ENCODE results near the gene NDUFA9. TPM values are rescaled to one million over a fixed set of nuclear protein-coding genes. Genes with fewer than 3 reads are reported as not detected.

NDUFA9 gene
- total RNA-seq, 1 experiment from 2014 or later = 74.0 TPM

GRCh38 chr12:4663971-4664505 lies 15.1 kb downstream of the NDUFA9 start:
- intact Hi-C loops (cut with micrococcal nuclease; ENCODE audit: unreplicated experiment) (no loop called here), in situ Hi-C loops (cut with HindIII; ENCODE audit: low pct_unique_long_range_greater_than_20kb, low sequenced_read_pairs) (no loop called here)
- POLR2A ChIA-PET = no interaction called here
- peaks cover 4% of the 10 kb centered on the region; the same call in 1 of the 2 replicates for H3K36me3 ChIP-seq (ENCODE audit: control insufficient read depth, insufficient read depth, low read length)
- TF ChIP-seq POLR2AphosphoS5 (IDR thresholded peaks at IDR 0.05; ENCODE audit: low read depth, low read length) = no peak
- TF ChIP-seq CTCF (IDR thresholded peaks at IDR 0.05) = no peak
- TF ChIP-seq TCF7L2 (IDR thresholded peaks at IDR 0.05; ENCODE audit: low read depth, low read length) = no peak
- no peak for TF ChIP-seq REST (IDR thresholded peaks at IDR 0.05; ENCODE audit: insufficient read depth in 1 of 2, low read depth in 2 of 2, low read length in 1 of 2)
- no peak for TF ChIP-seq SIN3A (IDR thresholded peaks at IDR 0.05; ENCODE audit: borderline replicate concordance, insufficient read depth, low read depth, low read length)
- H3K4me3 ChIP-seq (ENCODE audit: low read depth in 2 of 2, low read length in 2 of 2) = no peak overlapping the region
- BruUV-seq (replicated peaks) = no TSS peak
- ATAC-seq (no peak), DNase-seq (ENCODE audit: low read depth, low spot score) (no peak)
- CTCF ChIA-PET = no interaction called here
- no peaks in the 10 kb centered on the region for H3K4me1 ChIP-seq (ENCODE audit: control insufficient read depth, insufficient read depth, low read length)
- no peaks in the 10 kb centered on the region for H3K9me3 ChIP-seq (ENCODE audit: control insufficient read depth, insufficient read depth, low read depth, low read length)
- H3K27ac ChIP-seq (ENCODE audit: low read length) = no peak overlapping the region
- no peaks in the 10 kb centered on the region for H3K27me3 ChIP-seq (ENCODE audit: control insufficient read depth, insufficient read depth, low read length)

- in situ Hi-C loops (cut with HindIII; ENCODE audit: low pct_unique_long_range_greater_than_20kb, low sequenced_read_pairs) = no loop called here
- DNase-seq (ENCODE audit: low read depth, low spot score) (no peak), ATAC-seq (no peak)
- BruUV-seq (replicated peaks) = no TSS peak
- Histone ChIP-seq H3K9me3 (ENCODE audit: control insufficient read depth, insufficient read depth, low read depth, low read length) (no peaks in the 10 kb centered on the region), H3K27me3 (ENCODE audit: control insufficient read depth, insufficient read depth, low read length) (no peaks in the 10 kb centered on the region), H3K27ac (ENCODE audit: low read length) (no peak overlapping the region), H3K4me1 (ENCODE audit: control insufficient read depth, insufficient read depth, low read length) (no peaks in the 10 kb centered on the region), H3K4me3 (ENCODE audit: low read depth in 2 of 2, low read length in 2 of 2) (no peak overlapping the region), H3K36me3 (ENCODE audit: control insufficient read depth, insufficient read depth, low read length) (peaks cover 10% of the 10 kb centered on the region; the same call in 1 of the 2 replicates)
- ChIA-PET POLR2A (no interaction called here), CTCF (no interaction called here)
- intact Hi-C loops (cut with micrococcal nuclease; ENCODE audit: unreplicated experiment) = no loop called here
- TF ChIP-seq REST (IDR thresholded peaks at IDR 0.05; ENCODE audit: insufficient read depth in 1 of 2, low read depth in 2 of 2, low read length in 1 of 2) = no peak
- no peak for TF ChIP-seq TCF7L2 (IDR thresholded peaks at IDR 0.05; ENCODE audit: low read depth, low read length)
- no peak for TF ChIP-seq CTCF (IDR thresholded peaks at IDR 0.05)
- no peak for TF ChIP-seq POLR2AphosphoS5 (IDR thresholded peaks at IDR 0.05; ENCODE audit: low read depth, low read length)
- no peak for TF ChIP-seq SIN3A (IDR thresholded peaks at IDR 0.05; ENCODE audit: borderline replicate concordance, insufficient read depth, low read depth, low read length)
Measured at GRCh38 chr12:4665236-4665635, 16.3 kb downstream of the NDUFA9 start.

Data from Panc1 (cell line).